Stimulated activated CD8-positive, alpha-beta memory T cell treated with anti-CD3 and anti-CD28 coated beads, Interleukin-15, amount 100 ng/mL, for 1 hour (primary cell): Measurements from ENCODE around the gene EGR2.
A peak's percentile ranks its signal among the peaks of the same experiment; 100 is the strongest.

Experiments
- DNase-seq: peaks from one replicate; pipeline ENCODE4 v3.0.0-alpha.2; 2020; ENCODE audit warnings: low read depth

EGR2 gene

DNA sequence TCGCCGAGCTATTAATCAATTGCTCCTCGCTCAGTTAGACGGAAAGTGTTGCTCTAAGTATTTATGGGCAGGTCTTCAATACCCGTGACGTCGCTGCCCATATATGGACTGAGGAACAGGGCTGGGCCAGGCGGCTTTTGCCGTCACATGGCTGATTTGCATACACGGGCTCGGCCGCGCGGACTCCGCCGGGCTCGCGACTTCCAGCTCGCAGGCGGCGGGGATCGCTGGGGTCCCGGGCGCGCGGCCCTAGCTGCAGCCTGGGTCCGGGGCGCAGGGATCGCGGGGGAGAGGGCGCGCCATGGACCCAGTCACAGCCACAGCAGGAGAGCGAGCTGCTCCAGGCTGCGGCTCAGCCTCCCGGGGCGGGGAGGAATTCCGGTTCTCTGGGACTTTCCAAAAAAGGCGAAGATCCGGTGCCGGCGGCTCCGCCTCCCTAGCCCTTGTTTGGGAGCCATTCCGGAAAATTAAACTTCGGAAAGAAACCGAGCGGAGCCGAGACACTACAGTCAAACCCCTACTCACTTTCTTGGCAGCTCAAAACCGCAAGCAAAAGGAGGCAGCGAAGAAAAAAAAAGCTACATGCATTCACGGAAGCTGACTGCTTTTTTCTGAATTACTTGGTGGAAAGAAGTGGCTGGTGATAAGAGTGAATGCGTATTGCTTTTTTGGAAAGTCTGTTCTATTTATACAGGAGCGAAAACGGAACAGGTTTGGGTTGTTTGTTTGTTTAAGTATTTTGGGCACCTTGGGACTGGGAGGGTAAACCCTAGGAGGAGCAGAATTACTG lies at the start of gene EGR2:
TSS of gene EGR2 (minus strand) at position 36 of the 790 bp plus-strand sequence. CDS start 337 bp downstream, outside the sequence.
- peak; percentile 85 for DNase-seq

DNA sequence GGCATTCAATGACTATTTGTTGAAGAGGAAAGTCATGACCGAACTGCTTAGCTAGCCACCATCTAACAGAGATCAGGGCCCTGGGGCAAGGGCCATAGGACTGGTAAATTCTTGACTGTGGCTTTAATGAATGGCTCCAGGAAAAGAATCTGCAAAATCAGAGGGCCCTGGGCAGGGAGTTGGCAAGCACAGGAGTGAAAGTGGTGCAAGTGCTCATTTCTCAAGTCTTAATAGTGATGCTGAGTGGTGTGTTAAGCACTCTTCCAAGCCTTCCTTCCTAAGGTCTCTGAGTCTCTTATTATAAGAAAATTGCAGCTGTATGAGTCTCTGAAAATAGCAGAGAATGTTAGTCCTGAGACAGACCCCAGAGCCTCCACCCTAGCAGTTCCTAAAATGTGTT lies 46.3 kb upstream of the EGR2 start:
- DNase-seq: no peak

- DNase-seq: no peak
Measured at GRCh38 chr10:62861507-62861906, 45.3 kb upstream of the EGR2 start.

- DNase-seq: no peak
Measured at GRCh38 chr10:62860946-62861345, 44.8 kb upstream of the EGR2 start.

- DNase-seq: no peak
Measured at GRCh38 chr10:62858364-62858763, 42.2 kb upstream of the EGR2 start.

GRCh38 chr10:62856021-62856420 lies 39.9 kb upstream of the EGR2 start:
- no peak for DNase-seq

GRCh38 chr10:62853710-62854109 lies 37.5 kb upstream of the EGR2 start:
- DNase-seq: no peak

DNA sequence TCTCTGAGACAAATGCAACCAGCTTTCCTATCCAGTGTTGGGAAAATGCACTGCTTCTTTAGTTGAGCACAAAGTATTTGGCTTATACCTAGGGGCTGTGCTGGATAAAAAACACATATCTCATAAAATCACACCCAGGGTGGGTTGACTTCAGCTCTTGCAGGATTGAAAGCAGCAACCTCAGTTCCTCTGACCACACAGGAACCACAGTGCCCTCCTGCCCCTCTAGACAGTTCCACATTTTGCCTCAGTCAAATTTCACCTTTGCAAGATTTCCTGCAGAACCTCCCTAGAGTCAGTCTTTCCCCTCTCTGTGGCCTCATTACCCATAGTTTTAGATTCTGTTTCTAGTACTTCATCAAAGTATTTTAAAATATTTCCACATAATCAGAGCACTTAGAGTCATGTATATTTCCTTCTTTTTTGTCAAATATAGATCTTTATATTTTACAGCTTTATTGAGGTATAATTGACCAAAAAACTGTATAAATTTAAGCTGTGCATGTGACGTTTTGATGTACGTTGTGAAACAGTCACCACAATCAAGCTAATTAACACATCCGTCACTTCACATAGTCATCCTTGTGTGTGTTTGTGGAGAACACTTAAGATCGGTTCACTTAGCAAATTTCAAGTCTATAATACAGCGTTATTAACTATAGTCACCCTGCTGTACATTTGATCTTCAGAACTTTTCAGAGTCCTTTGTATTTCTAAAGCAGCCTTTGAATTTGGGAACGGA lies 37.0 kb upstream of the EGR2 start:
- no peak for DNase-seq

DNA sequence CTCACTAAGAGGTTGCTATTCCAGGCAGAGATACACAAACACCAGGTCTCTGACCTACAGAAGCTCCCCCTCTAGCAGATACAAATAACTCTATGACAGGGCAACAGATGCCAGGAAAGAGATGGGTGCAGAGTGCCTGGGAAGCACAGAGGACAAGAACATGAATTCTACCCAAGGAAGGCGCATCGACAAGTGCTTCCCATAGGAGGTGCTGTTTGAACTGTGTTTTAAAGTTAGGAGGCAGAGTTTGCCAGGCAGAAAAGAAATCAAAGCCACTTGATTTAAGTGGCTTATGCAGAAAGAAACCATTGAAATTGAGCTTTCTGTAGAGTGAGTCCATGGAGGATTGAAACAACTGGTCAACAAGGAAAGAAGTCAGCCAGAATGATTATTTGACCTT lies 35.3 kb upstream of the EGR2 start:
- DNase-seq: no peak

DNA sequence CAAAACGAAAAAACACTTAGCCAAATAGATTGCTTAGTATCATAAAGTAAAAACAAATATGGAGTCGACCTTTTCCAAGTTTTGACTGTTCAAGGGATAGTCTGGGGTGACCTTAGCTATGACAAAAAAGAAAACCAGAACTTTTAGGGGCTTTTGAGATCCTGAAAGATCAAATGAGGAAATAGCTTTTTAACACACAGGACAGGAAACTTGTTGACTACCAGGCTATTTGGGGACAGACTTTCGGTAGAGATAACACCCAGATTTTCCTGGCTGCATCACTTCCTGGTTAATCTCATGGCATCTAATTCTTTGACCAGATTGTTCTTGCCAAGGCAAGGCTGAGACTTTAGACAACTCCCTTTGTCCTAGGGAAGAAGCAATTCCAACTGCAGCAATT lies 34.5 kb upstream of the EGR2 start:
- DNase-seq: no peak

- DNase-seq: no peak
Measured at GRCh38 chr10:62847433-62847832, 31.3 kb upstream of the EGR2 start.

- no peak for DNase-seq
Measured at GRCh38 chr10:62844280-62845011, 28.3 kb upstream of the EGR2 start.

- DNase-seq: no peak
Measured at GRCh38 chr10:62843600-62843999, 27.4 kb upstream of the EGR2 start.

DNA sequence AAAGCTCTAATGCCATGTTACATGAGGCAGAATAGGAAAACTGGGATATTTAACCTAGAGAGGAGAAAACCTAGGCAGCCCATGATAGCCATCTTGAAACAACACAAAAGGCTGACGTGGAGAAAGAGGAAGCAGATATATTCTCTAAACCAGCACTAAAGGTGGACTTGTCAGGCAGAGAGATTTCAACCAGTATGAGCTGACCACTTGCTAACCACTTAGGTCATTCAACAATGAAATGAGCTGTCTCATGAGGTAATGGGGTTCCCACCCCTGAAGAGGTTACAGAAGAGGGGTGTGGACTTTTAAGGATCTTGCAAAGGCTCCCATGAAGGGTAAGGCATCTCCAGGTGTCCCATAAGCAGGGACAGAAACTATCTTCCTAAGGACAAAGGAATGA lies 26.8 kb upstream of the EGR2 start:
- no peak for DNase-seq

DNA sequence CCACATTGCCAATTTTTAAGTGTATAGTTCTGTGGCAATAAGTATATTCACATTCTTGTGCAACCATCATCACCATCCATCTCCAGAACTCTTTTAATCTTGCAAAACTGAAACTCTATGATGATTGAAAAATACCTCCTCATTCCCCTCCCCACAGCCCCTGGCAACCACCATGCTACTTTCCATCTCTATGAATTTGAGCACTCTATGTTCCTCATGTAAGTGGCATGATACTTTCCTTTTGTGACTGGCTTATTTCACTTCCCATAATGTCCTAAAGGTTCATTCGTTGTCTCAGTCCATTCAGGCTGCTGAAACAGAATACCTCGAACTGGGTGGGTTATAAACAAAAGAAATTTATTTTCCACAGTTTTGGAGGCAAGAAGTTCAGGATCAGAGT lies 23.4 kb upstream of the EGR2 start:
- DNase-seq: no peak

DNA sequence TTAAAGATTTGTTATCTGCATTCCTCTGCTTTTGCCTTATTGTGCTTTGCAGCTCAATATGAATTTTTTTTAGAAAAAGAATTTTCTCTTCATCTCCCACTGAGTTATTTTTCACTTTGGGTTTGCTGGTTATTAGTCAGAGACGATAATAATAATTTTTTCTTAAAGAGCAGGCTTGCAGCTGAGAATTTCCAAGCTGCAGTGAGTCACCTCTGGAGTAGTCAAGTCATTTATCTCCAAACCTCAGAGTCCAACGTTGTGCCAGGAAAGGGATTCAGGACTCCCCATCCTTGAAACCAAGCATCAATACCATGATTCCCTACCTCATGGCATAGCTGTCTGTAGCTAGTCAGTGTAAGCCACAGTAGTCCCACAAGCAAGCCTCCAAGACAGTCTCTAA lies 15.2 kb upstream of the EGR2 start:
- DNase-seq: no peak

DNA sequence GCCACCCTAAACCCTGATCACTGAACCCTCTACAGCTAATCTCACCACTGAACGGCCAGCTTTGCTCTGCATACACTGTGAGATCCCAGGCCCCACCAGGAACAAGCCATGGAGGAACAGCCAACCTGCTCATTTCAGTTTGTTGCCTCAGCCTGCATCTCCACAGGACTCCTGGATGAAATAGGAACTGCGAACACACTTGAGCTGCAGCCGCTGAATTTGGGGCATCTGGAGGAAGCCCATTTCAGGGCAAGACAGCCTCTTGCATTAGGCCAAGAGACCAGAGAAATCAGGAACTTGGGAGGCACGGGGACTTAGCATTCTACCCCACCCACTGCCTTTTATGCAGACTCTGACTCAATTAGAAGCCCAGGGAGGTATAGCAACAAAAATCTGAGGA lies 14.5 kb upstream of the EGR2 start:
- no peak for DNase-seq

GRCh38 chr10:62829622-62830021 lies 13.5 kb upstream of the EGR2 start:
- no peak for DNase-seq

DNA sequence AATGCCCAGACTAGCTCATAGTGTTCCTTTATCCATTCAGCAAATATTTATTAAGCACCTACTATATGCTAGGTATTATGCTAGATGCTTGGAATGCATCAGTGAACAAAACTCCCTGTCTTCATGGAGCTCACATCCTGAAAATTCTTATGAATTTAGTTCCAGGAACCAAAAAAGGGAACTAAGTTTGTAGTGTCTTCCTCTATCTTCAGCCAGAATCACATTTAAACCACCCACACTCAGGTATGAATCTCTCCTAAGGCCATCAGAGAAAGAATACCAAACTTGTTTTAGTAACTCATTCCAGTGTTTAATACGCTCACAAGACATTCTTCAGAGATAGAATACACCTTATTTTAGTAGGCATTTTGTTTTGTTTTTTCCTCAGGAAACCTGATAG lies 10.1 kb upstream of the EGR2 start:
- DNase-seq: no peak

GRCh38 chr10:62820586-62820985 lies 4.4 kb upstream of the EGR2 start:
- DNase-seq: no peak

GRCh38 chr10:62819141-62819920 lies 3.2 kb upstream of the EGR2 start:
- DNase-seq: no peak

- no peak for DNase-seq
Measured at GRCh38 chr10:62818426-62819011, 2.4 kb upstream of the EGR2 start.
